HG03460 (cell line): ENCODE measurements around the gene ENGASE.
"Not testable (repeated sequence)": the region's sequence is repeated elsewhere in the genome, so short reads cannot be mapped to it uniquely, and the experiment has no call there.

Experiments
- ATAC-seq: cut with Tn5 transposase; IDR thresholded peaks from one replicate; pipeline ENCODE4 v1.9.1; 2021; ENCODE audit not compliant: unreplicated experiment

The ENGASE gene, protein sequence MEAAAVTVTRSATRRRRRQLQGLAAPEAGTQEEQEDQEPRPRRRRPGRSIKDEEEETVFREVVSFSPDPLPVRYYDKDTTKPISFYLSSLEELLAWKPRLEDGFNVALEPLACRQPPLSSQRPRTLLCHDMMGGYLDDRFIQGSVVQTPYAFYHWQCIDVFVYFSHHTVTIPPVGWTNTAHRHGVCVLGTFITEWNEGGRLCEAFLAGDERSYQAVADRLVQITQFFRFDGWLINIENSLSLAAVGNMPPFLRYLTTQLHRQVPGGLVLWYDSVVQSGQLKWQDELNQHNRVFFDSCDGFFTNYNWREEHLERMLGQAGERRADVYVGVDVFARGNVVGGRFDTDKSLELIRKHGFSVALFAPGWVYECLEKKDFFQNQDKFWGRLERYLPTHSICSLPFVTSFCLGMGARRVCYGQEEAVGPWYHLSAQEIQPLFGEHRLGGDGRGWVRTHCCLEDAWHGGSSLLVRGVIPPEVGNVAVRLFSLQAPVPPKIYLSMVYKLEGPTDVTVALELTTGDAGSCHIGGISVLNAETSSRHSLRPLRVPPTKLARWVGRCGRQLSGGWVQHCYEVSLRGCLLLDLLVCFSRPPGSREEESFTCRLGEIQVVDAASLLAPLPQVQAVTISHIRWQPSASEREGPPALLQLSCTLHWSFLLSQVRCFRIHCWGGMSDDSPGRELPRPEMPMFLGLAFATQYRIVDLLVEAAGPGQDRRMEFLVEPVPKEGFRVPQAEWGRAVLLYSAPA

GRCh38 chr17:79074649-79075445, at the start of gene ENGASE:
Gene ENGASE (plus strand): TSS chr17:79074824. CDS start chr17:79074945, 121 bp downstream.
- ATAC-seq: peak; percentile 87

- no peak for ATAC-seq
Measured at GRCh38 chr17:79024901-79025737, 49.5 kb upstream of the ENGASE start.

DNA sequence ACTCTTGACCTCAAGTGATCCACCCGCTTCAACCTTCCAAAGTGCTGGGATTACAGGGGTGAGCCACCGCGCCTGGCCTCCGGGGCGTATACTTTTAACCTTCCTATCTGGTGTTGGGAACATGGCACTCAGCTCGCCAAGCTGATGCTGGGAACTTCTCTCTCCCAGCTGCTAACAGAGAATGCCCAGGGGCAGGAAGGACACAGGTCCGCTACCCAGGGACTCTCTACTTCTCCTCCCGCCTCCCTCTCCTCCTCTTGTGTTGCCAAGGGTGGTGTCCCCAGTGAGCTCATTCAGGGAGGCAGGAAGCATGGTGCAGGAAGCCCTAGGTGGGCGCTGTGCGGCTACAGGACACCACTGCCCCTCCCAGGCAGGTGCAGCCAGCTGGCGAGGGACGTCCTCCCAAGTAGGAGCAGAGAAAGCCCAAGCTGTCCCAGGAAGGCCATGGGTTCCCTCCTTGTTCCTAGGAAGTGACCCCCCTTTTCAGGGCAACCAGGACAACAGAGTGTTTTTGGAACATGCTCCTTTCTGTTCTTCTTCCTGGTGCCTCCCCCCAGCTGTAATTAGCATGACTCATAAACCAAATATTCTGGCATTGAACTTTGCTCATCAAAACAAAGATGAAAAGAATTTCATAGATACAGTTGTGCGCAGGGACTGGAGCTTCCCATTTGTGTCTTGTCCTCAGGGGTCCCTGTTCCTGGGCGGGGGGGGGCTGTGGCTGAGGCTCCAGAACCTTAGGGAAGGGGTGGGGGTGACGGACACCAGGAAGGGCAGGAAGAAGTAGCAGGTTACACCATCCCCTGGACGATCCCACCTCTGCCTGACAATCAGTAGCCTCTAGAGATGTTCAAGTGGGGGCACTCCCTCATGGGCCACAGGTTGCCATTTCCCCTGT, 48.0 kb upstream of the ENGASE start:
- ATAC-seq: no peak

DNA sequence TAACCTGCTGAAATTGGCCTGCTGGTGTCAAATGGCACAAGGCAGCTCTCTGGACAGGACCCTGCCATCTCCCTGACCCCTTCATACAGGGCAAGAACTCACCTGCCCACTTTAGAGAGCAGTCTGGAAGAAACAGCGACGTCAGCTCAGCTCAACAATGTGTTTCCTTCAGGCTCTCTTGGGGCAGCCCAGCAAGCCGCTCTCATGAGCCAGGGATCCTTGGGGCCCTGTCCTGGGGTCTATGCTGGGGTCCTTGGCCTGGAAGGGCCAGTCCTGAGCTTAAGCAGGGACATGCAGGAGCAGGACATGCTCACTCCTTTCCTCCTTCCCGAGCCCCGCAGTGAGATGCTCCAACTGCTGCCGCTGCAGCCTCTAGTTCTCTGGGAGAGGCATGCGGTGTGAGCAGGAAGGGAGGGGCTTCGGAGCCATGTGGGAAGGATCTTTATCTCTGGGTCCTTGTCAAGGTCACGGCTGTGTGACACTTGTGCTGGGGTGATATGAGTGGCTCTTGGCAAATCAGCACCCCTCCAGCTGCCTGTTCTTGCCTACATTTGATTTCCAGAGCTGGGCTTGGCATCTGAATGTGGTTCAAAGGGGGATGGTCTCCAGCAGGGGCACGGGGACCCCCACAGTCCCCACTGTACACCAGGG, 47.2 kb upstream of the ENGASE start:
- no peak for ATAC-seq

DNA sequence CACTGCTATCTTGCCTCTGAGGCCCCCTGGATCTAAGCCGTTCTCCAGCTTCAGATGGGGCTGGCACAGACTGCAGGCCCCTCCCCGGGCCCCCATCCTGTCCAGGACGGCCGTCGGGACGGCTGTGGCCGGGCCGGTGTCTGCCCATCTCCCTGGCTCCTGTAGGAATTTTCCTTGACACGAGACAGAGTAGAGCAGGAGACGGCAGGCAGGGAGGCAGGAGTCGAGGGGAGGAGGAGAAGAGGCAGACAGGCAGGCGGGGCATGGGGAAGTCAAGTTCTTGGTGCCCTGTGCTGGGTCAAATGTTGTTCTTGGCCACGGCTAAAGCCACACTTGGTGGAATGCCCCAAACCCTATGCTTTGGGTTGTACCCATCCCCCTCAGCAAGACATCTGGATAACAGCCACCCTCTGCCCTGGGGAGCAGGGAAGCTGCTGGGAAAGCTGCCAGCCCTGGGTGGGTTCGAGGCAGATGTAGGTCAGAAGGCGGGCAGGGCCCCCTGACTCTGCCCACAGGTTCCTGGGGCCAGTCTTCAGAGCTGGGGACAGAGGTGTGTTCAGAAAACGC, 46.6 kb upstream of the ENGASE start:
- ATAC-seq: no peak

DNA sequence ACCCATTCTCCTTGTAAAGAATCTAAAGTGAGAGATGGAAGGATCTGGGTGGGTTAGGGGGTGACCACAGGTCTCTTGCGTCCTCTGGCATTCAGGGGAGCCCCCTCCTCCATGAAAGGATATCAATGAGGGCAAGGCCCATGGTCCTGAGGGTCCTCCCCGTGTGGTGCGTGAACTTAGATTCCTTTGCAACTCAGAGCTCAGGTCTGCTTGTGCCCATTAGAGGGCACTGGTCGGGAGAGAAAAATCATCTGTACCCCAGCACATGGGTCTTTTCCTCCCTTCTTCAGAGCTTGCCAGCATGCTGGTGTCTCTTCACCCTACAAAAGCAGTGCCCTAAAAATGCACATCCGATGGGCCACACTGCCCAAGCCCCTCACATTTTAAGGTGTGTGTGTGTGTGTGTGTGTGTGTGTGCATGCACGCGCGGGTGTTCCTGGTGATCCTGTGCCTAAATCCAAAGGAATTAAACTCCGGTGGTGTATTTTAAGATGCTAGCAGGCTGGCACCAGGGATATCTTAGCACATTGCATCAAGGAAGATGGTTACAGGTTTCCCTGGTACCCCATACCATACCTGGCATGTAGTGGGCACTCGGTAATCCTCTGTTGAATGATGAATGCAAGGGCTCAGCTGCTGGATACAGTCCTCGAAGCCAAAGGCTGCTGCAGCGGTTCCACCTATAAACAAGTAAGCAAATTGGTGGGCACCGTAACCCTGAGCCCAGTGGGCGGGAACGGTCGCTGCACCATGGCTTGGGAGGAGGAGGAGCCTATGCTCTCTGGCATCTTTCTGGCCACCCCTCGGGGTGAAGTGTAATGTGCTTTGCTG, 45.9 kb upstream of the ENGASE start:
- no peak for ATAC-seq

- ATAC-seq: no peak
Measured at GRCh38 chr17:79029327-79030009, 45.2 kb upstream of the ENGASE start.

DNA sequence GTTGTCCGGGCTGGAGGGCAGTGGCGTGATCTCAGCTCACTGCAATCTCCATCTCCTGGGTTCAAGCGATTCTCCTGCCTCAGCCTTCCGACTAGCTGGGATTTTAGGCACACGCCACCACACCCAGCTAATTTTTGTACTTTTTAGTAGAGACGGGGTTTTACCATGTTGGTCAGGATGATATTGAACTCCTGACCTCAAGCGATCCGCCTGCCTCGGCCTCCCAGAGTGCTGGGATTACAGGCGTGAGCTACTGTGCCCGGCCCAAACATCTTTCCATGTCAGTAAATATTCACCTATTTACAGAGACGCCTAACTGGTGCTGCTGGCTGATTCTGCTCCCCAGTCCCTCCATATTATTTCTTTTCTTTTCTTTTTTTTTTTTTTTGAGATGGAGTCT, 44.0 kb upstream of the ENGASE start:
- not testable (repeated sequence) for ATAC-seq

DNA sequence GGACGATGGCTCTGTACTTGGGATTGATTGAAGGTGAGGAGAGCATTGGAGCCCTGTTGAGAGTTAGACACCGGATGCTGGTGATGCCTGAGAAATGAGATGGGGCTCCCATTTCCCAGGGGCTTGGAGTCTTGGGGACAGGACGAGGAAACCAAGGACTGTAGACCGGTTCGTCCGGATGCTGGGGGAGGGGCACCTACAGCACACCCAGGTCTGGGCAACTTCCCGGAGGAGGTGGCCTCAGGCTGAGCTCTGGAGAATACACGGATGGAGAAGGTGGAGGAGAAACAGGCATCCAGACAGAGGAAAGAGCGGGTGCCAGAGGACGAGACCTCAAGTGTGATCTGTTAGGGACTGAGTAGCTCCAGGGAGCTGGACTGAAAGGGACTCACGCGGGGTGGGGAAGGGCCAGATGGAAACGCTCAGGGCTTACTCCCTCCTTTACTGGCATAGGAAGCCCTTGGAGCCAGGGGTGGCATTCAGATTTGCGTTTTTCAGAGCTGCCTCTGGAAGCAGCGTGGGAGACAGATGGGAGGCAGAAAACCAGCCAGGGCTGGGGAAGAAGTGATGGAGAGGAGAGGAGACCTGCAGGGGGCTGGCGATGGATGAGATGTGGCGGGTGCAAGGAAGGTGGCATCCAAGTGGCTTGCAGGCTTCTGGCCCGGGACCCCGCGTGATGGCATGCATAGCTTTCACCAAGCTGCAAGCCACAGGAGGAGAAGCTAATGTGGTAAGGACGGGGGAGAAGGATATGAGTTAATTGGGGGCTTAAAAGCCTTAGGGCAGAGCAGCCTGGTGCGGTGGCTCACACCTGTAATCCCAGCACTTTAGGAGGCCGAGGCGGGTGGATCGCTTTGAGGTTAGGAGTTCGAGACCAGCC, 42.4 kb upstream of the ENGASE start:
- ATAC-seq: no peak

GRCh38 chr17:79033046-79033616, 41.5 kb upstream of the ENGASE start:
- no peak for ATAC-seq

GRCh38 chr17:79033741-79034501, 40.7 kb upstream of the ENGASE start:
- no peak for ATAC-seq

DNA sequence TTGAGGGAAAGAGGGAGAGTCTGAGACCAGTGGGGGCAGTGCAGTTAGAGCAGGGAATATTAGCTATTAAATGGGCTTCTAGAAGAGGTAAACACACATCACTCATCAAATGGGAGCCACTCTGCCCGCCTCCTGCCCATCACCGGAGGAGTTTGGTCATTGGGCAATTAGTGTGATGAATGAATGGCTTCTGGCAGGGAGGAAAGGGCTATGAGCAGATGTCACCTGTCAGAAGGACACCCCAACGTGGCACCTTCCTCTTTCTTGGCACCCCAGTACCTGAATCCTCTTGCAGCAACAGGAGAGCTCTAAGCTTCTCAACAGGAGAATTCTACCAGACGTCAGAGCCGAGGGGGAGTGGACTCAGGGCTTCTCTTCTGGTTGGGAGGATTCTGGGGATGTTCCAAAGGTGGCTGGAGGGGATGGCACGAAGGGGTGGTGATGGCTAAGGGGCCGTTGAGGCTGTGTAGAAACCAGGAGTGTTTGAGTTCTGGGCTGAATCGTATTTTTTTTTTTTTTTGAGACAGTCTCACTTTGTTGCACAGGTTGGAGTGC, 39.6 kb upstream of the ENGASE start:
- no peak for ATAC-seq

DNA sequence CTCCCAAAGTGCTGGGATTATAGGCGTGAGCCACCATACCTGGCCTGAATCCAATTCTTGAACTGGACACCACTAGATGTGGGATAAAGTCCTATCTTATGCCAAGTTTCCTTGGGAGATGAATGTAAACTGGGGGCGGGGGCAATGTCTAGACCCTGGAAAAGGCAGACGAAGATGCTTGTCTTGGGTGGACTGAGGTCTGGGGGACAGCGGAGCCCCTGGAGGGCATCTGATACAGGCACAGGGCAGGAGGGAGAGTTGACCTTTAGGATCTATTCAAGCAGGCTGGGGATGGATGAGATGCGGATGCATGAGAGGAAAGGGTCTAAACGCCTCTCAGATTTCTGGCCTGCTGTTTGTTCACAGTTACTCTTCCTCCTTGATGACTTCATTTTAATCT, 38.9 kb upstream of the ENGASE start:
- ATAC-seq: no peak

- ATAC-seq: no peak
Measured at GRCh38 chr17:79036181-79036580, 38.4 kb upstream of the ENGASE start.

- ATAC-seq: no peak
Measured at GRCh38 chr17:79036596-79036995, 38.0 kb upstream of the ENGASE start.
